Keratinocyte (primary cell): ENCODE data around the gene TP73. TPM values are rescaled to one million over a fixed set of nuclear protein-coding genes. Genes with fewer than 3 reads are reported as not detected.

Source experiments
- DNase-seq: peaks from one replicate; pipeline ENCODE4 v3.0.0-alpha.2; 2011; ENCODE audit warnings: low read depth, missing footprints, low spot score
- FAIRE-seq: peaks from 2 replicates; lab custom pipeline; 2011; peaks lifted over from hg19 to GRCh38; lab: Jason Lieb, UNC
- H2AFZ ChIP-seq: 2 replicates; pipeline ENCODE4 v1.6.0; 2012; ENCODE audit warnings: low read length, control low read depth, inconsistent platforms; ENCODE audit not compliant: control insufficient read depth
- H3K27ac ChIP-seq: 2 replicates; pipeline ENCODE4 v1.5.1; 2011; ENCODE audit warnings: low read length; ENCODE audit not compliant: control insufficient read depth, insufficient read depth
- H3K27me3 ChIP-seq: 3 replicates; pipeline ENCODE4 v1.6.0; 2011; ENCODE audit warnings: low read length; ENCODE audit not compliant: control insufficient read depth, insufficient read depth; ENCODE audit errors: extremely low read depth
- H3K36me3 ChIP-seq, 2 experiments: 2 replicates in 1 of 2; 3 replicates in 1 of 2; pipeline ENCODE4 v1.5.1; 2011; ENCODE audit warnings: low read length in 2 of 2, mild to moderate bottlenecking in 1 of 2; ENCODE audit not compliant: control insufficient read depth in 2 of 2, insufficient read depth in 2 of 2; ENCODE audit errors: extremely low read depth in 1 of 2
- H3K4me1 ChIP-seq: 3 replicates; pipeline ENCODE4 v1.5.1; 2011; ENCODE audit warnings: low read length; ENCODE audit not compliant: control insufficient read depth, insufficient read depth; ENCODE audit errors: extremely low read depth
- H3K4me2 ChIP-seq: 3 replicates; pipeline ENCODE4 v1.6.0; 2011; ENCODE audit warnings: low read depth, low read length; ENCODE audit not compliant: control insufficient read depth, insufficient read depth; ENCODE audit errors: extremely low read depth
- H3K4me3 ChIP-seq, 3 experiments: fragments of 200-600 bp in 1 of 3; sonication (generic) in 1 of 3; 2 replicates in 2 of 3; 3 replicates in 1 of 3; pipeline ENCODE4 v1.5.1; 2011 to 2016; ENCODE audit warnings: low read length in 3 of 3, mild to moderate bottlenecking in 3 of 3, control low read depth in 2 of 3, inconsistent platforms in 1 of 3, low read depth in 1 of 3, mixed read lengths in 1 of 3, mixed run types in 1 of 3, moderate library complexity in 1 of 3; ENCODE audit not compliant: control insufficient read depth in 2 of 3, insufficient read depth in 2 of 3; ENCODE audit errors: extremely low read depth in 1 of 3
- H3K79me2 ChIP-seq: 2 replicates; pipeline ENCODE4 v1.6.0; 2012; ENCODE audit warnings: low read length; ENCODE audit not compliant: control insufficient read depth, insufficient read depth
- H3K9ac ChIP-seq: 3 replicates; pipeline ENCODE4 v1.6.0; 2011; ENCODE audit warnings: low read length; ENCODE audit not compliant: control insufficient read depth, insufficient read depth; ENCODE audit errors: extremely low read depth
- H3K9me1 ChIP-seq: 3 replicates; pipeline ENCODE4 v1.6.0; 2011; ENCODE audit warnings: low read length; ENCODE audit not compliant: control insufficient read depth, insufficient read depth; ENCODE audit errors: extremely low read depth
- H3K9me3 ChIP-seq: 2 replicates; pipeline ENCODE4 v1.5.1; 2012; ENCODE audit warnings: low read depth, low read length; ENCODE audit not compliant: control insufficient read depth
- H4K20me1 ChIP-seq: 3 replicates; pipeline ENCODE4 v1.6.0; 2011; ENCODE audit warnings: low read length; ENCODE audit not compliant: control insufficient read depth, insufficient read depth; ENCODE audit errors: extremely low read depth
- EZH2 ChIP-seq: IDR thresholded peaks from one replicate; pipeline ENCODE4 v1.6.1; 2012; ENCODE audit warnings: inconsistent platforms, mild to moderate bottlenecking, low read length, moderate library complexity
- dilution Hi-C: fragments of 300-500 bp; cut with MboI; formaldehyde crosslinking; loops from one replicate; pipeline ENCODE4 v1.7.0; 2020; ENCODE audit warnings: low sequenced_read_pairs; ENCODE audit not compliant: extremely low pct_ligation_motif_present
- polyA plus RNA-seq, 5 experiments: library from polyadenylated mRNA; depleted of rRNA in 3 of 5; stranded (reverse) in 3 of 5; stranded (forward) in 1 of 5; unstranded in 1 of 5; fragments of >200 nt; gene quantifications; 1 replicate in 1 of 5; 2 replicates in 3 of 5; 3 replicates in 1 of 5; pipeline versions ENCODE4 v1.2.1 to v1.2.3, GENCODE V29; 2011 to 2012; ENCODE audit warnings: missing spikeins in 2 of 5, low read depth in 1 of 5, low replicate concordance in 1 of 5
- TF ChIP-seq, protein P1 (sequence below), 3 experiments: IDR thresholded peaks in 1 of 3; conservative IDR thresholded peaks in 1 of 3; optimal IDR thresholded peaks in 1 of 3; 2 replicates in 2 of 3; 3 replicates in 1 of 3; pipeline versions ENCODE3 to v1.5.1; 2011; ENCODE audit warnings: low read length in 3 of 3, mild to moderate bottlenecking in 3 of 3, moderate library complexity in 2 of 3, control low read depth in 1 of 3, inconsistent platforms in 1 of 3; ENCODE audit not compliant: insufficient read depth in 2 of 3; ENCODE audit errors: extremely low read depth in 1 of 3

Gene TP73
- polyA plus RNA-seq, 1 donor (not counting 4 experiments of a cell fraction or from before 2014, with no cell fraction given) = 0.14 TPM

DNA sequence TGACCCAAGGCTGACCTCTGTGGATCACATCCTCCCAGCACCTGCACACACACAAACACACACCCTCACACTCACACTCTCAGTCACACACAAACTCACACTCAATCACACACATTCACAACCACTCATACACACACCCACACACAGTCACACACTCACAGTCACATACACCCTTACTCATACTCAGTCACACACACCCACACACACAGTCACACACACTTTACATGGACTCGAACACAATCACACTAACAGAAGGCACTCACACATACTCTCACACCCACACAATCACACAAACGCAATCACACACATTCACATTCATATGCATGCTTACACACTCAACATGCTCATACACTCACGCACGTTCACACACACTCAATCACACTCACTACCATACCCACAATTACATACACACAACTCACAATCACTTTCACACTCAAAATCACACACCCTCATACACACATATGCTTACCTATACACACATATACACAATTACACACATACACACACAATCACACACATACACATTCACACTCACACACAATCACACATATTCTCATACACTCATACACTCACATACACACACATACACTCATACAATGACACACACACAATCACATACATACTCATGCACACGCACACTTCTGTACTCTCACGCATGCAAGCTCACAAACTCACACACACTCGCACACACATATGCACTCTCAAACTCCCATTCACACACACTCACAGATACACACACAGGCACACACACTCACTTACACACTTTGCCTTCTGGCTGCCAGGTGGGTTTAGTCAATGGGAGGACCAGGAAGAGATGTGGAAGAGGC, 47.1 kb upstream of the TP73 start:
- H2AFZ ChIP-seq = no peak overlapping the region
- dilution Hi-C loops = no loop called here
- H3K4me3 ChIP-seq = no peak overlapping the region
- FAIRE-seq (no peak), DNase-seq (no peak)
- no peak overlapping the region for H3K27ac ChIP-seq
- no peaks in the 10 kb centered on the region for H3K9me3 ChIP-seq
- H3K36me3 ChIP-seq = no peaks in the 10 kb centered on the region
- TF ChIP-seq, protein P1, sequence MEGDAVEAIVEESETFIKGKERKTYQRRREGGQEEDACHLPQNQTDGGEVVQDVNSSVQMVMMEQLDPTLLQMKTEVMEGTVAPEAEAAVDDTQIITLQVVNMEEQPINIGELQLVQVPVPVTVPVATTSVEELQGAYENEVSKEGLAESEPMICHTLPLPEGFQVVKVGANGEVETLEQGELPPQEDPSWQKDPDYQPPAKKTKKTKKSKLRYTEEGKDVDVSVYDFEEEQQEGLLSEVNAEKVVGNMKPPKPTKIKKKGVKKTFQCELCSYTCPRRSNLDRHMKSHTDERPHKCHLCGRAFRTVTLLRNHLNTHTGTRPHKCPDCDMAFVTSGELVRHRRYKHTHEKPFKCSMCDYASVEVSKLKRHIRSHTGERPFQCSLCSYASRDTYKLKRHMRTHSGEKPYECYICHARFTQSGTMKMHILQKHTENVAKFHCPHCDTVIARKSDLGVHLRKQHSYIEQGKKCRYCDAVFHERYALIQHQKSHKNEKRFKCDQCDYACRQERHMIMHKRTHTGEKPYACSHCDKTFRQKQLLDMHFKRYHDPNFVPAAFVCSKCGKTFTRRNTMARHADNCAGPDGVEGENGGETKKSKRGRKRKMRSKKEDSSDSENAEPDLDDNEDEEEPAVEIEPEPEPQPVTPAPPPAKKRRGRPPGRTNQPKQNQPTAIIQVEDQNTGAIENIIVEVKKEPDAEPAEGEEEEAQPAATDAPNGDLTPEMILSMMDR (optimal IDR thresholded peaks at IDR 0.05 in 1 of 3, IDR thresholded peaks at IDR 0.05 in 1 of 3, conservative IDR thresholded peaks at IDR 0.05 in 1 of 3; ENCODE audit: extremely low read depth in 1 of 3, insufficient read depth in 2 of 3, low read length in 3 of 3) = no peak
- no peak for TF ChIP-seq EZH2
- no peaks in the 10 kb centered on the region for H3K79me2 ChIP-seq
- H3K9me1 ChIP-seq = no peaks in the 10 kb centered on the region
- H3K27me3 ChIP-seq = peaks cover 13% of the 10 kb centered on the region
- H3K4me1 ChIP-seq = no peaks in the 10 kb centered on the region
- no peak overlapping the region for H3K9ac ChIP-seq
- H3K4me2 ChIP-seq = no peak overlapping the region
- H4K20me1 ChIP-seq = no peaks in the 10 kb centered on the region

DNA sequence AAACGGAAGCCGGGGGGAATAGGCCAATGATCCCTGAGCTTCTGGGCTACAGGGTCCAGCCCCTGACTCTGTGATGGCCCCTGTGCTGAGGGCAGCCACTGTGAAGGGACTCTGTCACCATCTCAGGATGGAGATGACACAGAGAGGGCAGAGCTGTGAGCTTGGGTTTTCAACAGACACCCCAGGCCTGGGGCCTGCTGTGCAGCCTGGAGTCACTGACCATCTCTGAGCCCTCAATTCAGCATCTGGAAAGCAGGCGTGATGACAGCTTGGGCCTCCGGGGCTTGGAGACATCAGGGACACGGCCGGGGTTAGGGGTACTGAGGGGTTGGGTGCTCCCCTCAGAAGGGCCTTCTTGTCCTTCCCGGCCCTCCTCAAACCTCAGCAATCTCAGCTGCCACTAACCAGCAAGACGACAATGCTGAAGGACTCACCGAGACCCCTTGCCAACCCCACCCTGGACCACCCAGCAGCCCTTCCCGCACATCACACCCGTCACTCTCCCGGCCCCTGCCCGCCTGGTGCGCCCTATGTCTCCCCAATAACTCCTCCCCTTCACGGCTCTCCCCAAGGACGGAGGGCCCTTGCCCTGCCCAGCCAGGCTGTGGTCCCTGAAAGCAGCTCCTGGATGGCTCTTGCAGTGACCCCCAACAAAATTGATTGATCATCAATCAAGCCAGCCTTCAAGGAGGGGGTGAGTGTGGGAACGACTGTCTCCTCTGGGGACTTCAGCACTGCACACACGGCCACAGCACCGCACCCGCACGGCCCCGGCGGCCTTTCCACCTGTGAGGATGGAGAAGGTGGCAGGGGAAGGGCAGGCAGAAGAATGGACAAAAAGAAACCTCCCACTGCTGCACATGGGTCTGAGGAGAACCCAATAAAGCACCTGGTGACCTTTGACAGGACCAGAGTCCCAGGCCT, 45.3 kb upstream of the TP73 start:
- Histone ChIP-seq H3K4me2 (no peak overlapping the region), H2AFZ (no peak overlapping the region), H3K4me1 (no peaks in the 10 kb centered on the region), H3K36me3 (no peaks in the 10 kb centered on the region), H3K27ac (no peak overlapping the region), H3K4me3 (no peak overlapping the region), H3K9ac (no peak overlapping the region), H4K20me1 (no peaks in the 10 kb centered on the region), H3K9me1 (no peaks in the 10 kb centered on the region), H3K9me3 (no peaks in the 10 kb centered on the region), H3K79me2 (no peaks in the 10 kb centered on the region), H3K27me3 (peaks cover 26% of the 10 kb centered on the region)
- dilution Hi-C loops = no loop called here
- no peak for FAIRE-seq
- no peak for TF ChIP-seq EZH2
- TF ChIP-seq, protein P1 (optimal IDR thresholded peaks at IDR 0.05 in 1 of 3, IDR thresholded peaks at IDR 0.05 in 1 of 3, conservative IDR thresholded peaks at IDR 0.05 in 1 of 3; ENCODE audit: extremely low read depth in 1 of 3, insufficient read depth in 2 of 3, low read length in 3 of 3) = no peak
- DNase-seq = no peak
